T-helper 9 cell (primary cell): ENCODE measurements around the gene NEXMIF.
"Not testable (repeated sequence)": the region's sequence is repeated elsewhere in the genome, so short reads cannot be mapped to it uniquely, and the experiment has no call there.

Source experiments
- DNase-seq: peaks from one replicate; pipeline ENCODE4 v3.0.0-alpha.2; 2020

The NEXMIF gene

GRCh38 chrX:74788545-74789086 lies 136.6 kb downstream of the NEXMIF start:
- no peak for DNase-seq

DNA sequence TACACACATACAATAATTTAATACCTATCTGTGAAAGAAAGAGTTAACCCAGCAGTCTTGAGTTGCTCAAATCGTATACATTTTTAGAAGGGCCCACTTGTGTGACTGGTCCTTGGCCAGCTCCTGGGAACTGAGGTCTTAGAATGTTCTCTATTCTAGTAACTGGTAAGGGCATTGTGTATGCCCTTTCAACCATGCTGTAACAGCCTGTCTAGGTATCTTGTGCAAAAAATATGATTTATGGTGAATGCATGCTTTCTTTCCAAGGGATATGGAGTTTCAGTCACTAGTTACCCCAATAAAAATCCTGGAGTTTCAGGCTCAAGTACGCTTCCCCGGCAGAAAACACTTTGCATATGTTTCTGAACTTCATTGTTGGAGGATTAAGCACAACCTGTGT lies 140.6 kb downstream of the NEXMIF start:
- DNase-seq = no peak

- no peak for DNase-seq
Measured at GRCh38 chrX:74781507-74782034, 143.7 kb downstream of the NEXMIF start.

DNA sequence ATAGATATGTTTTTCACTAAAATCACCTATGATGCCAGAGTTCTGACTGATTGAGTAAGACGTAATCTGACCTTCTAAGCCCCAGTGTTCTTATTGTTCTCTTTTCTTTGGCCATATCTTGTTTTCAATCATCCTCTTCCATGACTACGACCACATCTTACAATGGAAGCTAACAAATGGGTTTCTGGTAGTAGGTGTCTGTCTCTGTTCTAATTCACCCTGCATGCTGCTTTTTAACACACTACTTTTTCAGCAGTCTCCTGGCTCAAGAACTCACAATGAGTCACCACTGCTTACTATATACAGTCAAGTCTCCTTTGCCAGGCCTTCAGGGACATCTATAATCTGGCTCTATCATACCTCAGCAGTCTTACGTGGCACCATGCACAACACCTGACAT lies 146.1 kb downstream of the NEXMIF start:
- no peak for DNase-seq

DNA sequence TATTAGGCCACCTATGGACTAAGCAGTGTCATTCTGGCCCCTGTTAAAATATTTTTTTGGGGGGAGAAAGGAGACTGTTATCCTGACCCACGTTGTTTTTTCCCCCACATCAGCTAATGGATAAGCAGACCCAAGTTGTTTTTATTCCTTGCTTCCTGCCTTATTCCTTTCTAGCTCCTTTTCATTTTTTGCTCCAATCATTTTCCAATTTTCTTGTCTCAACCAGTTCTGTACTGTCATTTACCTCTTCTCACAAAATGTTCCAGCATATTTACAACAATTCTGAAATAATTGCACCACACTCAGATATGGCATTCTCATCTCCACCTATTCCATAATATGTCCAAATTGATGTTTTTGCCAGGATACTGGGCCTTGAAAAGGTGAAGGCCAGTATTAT lies 150.3 kb downstream of the NEXMIF start:
- no peak for DNase-seq

DNA sequence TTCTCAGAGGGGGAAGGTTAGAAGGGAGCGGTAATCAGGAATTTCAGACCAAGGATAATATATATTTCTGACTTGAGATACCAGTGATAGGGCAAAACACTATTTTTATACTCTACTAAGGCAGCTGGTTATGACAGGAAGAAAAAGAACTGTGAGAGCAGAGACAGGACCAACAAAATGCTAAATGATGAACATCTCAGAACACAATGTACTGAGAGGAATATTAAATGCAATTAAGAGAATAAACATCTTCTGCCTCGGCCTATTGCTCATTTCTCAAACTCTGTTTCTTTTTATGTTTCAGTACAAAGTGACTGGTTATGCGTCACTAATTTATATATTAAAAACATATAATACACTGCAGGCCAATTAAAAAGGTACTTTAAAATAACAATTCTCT lies 188.8 kb downstream of the NEXMIF start:
- no peak for DNase-seq

GRCh38 chrX:74705269-74705668 lies 220.0 kb downstream of the NEXMIF start:
- DNase-seq = no peak

DNA sequence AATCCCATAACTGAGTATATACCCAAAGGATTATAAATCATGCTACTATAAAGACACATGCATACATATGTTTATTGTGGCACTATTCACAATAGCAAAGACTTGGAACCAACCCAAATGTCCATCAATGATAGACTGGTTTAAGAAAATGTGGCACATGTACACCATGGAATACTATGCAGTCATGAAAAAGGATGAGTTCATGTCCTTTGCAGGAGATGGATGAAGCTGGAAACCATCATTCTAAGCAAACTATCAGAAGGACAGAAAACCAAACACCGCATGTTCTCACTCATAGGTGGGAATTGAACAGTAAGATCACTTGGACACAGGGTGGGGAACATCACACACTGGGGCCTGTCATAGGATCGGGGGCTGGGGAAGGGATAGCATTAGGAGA lies 223.9 kb downstream of the NEXMIF start:
- not testable (repeated sequence) for DNase-seq

- no peak for DNase-seq
Measured at GRCh38 chrX:74684466-74684865, 240.8 kb downstream of the NEXMIF start.
